ENCODE results near the gene CTTNBP2. TPM values are rescaled to one million over a fixed set of nuclear protein-coding genes. Genes with fewer than 3 reads are reported as not detected.

The CTTNBP2 gene
- total and polyA plus RNA-seq, 10 donors, result 0.68 to 15.1 (median 8.5) TPM

DNA sequence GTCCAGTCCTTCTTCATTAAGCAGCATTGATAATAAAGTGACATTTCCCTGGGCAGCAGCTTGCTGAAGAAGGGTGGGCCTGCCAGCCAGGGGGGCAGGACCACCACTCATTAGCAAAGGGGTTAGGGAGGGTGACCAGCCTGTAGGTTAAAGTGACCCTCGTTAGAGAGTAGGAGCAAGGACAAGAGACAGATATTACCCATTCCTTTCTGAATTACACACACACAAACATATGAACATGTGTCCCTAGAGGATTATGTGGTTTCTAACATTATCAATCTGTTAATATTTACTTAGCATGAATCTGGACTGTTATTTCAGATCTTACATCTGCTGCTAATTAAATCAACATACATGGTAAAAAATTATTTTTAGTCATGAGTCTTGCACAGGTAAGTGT, 88.9 kb downstream of the CTTNBP2 start:
- TF ChIP-seq, protein P1, sequence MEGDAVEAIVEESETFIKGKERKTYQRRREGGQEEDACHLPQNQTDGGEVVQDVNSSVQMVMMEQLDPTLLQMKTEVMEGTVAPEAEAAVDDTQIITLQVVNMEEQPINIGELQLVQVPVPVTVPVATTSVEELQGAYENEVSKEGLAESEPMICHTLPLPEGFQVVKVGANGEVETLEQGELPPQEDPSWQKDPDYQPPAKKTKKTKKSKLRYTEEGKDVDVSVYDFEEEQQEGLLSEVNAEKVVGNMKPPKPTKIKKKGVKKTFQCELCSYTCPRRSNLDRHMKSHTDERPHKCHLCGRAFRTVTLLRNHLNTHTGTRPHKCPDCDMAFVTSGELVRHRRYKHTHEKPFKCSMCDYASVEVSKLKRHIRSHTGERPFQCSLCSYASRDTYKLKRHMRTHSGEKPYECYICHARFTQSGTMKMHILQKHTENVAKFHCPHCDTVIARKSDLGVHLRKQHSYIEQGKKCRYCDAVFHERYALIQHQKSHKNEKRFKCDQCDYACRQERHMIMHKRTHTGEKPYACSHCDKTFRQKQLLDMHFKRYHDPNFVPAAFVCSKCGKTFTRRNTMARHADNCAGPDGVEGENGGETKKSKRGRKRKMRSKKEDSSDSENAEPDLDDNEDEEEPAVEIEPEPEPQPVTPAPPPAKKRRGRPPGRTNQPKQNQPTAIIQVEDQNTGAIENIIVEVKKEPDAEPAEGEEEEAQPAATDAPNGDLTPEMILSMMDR (IDR thresholded peaks at IDR 0.05 in 8 of 11, conservative IDR thresholded peaks at IDR 0.05 in 3 of 11), result no peak
- TF ChIP-seq POLR2A (IDR thresholded peaks at IDR 0.05), result no peak
- no peak for TF ChIP-seq POLR2AphosphoS5 (IDR thresholded peaks at IDR 0.05)
- intact Hi-C loops (cut with DNase I; ENCODE audit: low total_unique reads), result no loop called here
- Histone ChIP-seq H3K27me3 (replicated peaks in 1 of 7) (no peaks in the 10 kb centered on the region), H3K27ac (no peak overlapping the region), H3K4me3 (no peak overlapping the region), H3K9me3 (no peaks in the 10 kb centered on the region), H3K4me1 (no peaks in the 10 kb centered on the region), H3K36me3 (no peaks in the 10 kb centered on the region)
- 67 to 88% (median 68%) methylated on average over 1 of the region's 1 CpG for WGBS, 5 donors
- DNase-seq, result no peak

DNA sequence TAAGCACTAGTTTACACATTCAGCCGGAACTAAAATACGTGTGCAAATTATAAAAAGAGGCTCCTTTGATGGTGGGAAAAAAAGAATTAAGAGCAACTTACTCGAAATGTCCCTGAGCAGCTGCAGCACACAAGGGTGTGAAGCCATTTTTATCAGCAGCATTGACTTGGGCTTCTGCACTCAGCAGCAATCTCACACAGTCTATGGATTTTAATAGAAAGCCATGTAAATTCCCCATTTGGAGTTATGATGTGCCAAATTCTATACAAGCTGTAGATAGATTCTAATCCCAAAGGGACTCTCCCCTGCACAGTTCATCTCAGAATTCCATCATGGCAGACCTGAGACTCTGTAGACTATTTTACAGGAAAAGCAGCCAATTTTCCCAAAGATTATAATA, 90.5 kb downstream of the CTTNBP2 start:
- H3K9me3 ChIP-seq, result no peaks in the 10 kb centered on the region
- H3K4me3 ChIP-seq, result no peak overlapping the region
- no peaks in the 10 kb centered on the region for H3K4me1 ChIP-seq
- WGBS, 5 donors, result 89 to 94% (median 93%) methylated on average over 3 of the region's 3 CpGs
- no peaks in the 10 kb centered on the region for H3K36me3 ChIP-seq
- no peak for DNase-seq
- TF ChIP-seq POLR2A (IDR thresholded peaks at IDR 0.05) (no peak), POLR2AphosphoS5 (IDR thresholded peaks at IDR 0.05) (no peak)
- TF ChIP-seq, protein P1 (IDR thresholded peaks at IDR 0.05 in 8 of 11, conservative IDR thresholded peaks at IDR 0.05 in 3 of 11), result no peak
- H3K27me3 ChIP-seq (replicated peaks in 1 of 7), result no peaks in the 10 kb centered on the region
- H3K27ac ChIP-seq, result no peak overlapping the region
- intact Hi-C loops (cut with DNase I; ENCODE audit: low total_unique reads), result no loop called here

DNA sequence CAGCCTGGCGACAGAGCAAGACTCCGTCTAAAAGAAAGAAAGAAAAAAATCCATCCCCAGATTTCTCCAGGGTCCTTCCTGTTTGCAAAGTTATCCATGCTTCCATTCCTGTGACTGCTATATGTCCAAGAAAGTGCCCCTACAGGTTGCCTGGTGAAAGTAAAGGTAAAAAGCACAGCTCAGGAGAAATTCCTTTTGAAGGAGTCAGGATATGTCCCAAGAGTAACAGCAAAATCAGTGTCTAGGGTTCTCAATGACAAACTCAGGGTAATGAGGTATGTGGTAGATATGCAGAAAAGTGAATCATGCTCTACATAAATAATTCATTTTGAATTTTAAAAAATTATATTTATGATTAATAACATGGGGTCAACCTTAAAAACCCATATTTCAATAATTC, 91.5 kb downstream of the CTTNBP2 start:
- no peak overlapping the region for H3K27ac ChIP-seq
- no peaks in the 10 kb centered on the region for H3K36me3 ChIP-seq
- intact Hi-C loops (cut with DNase I; ENCODE audit: low total_unique reads), result no loop called here
- H3K27me3 ChIP-seq (replicated peaks in 1 of 7), result no peaks in the 10 kb centered on the region
- WGBS, 5 donors, result 78 to 97% (median 90%) methylated on average over 2 of the region's 2 CpGs
- H3K4me3 ChIP-seq, result no peak overlapping the region
- TF ChIP-seq POLR2AphosphoS5 (IDR thresholded peaks at IDR 0.05) (no peak), POLR2A (IDR thresholded peaks at IDR 0.05) (no peak)
- TF ChIP-seq, protein P1 (IDR thresholded peaks at IDR 0.05 in 8 of 11, conservative IDR thresholded peaks at IDR 0.05 in 3 of 11), result no peak
- no peak for DNase-seq
- H3K4me1 ChIP-seq, result no peaks in the 10 kb centered on the region
- no peaks in the 10 kb centered on the region for H3K9me3 ChIP-seq

DNA sequence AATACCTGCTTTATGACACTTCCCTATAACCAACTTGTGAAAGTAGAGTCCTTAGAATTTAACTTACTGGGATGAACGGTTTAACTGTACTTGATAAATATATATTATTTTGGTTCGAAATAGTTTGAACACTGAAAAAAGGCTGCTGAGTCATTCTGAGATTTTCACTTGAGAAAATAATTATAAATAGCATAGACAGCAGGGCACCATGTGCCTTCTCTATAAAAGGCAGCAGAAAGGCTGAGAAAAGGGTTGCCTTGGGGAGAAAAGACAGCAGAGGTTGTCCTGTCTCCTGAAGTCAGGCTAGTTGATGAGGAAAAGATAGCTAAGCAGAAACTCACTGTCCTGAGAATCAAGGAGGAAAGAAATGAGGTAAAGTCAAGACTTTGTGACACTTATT, 92.4 kb downstream of the CTTNBP2 start:
- H3K27ac ChIP-seq, result no peak overlapping the region
- no peaks in the 10 kb centered on the region for H3K36me3 ChIP-seq
- no peaks in the 10 kb centered on the region for H3K27me3 ChIP-seq (replicated peaks in 1 of 7)
- 58 to 68% (median 60%) methylated on average over 2 of the region's 2 CpGs for WGBS, 5 donors
- TF ChIP-seq POLR2A (IDR thresholded peaks at IDR 0.05), result no peak
- no peak for TF ChIP-seq POLR2AphosphoS5 (IDR thresholded peaks at IDR 0.05)
- TF ChIP-seq, protein P1 (IDR thresholded peaks at IDR 0.05 in 8 of 11, conservative IDR thresholded peaks at IDR 0.05 in 3 of 11), result no peak
- no peak overlapping the region for H3K4me3 ChIP-seq
- H3K9me3 ChIP-seq, result no peaks in the 10 kb centered on the region
- no peaks in the 10 kb centered on the region for H3K4me1 ChIP-seq
- no peak for DNase-seq
- intact Hi-C loops (cut with DNase I; ENCODE audit: low total_unique reads), result no loop called here

Data from spleen (tissue), 11 donors.